Body of pancreas (tissue), 4 donors: Measurements from ENCODE around the gene ARHGAP22.

Source experiments
- POLR2A ChIP-seq, 3 donors: fragments of 450-650 bp; IDR thresholded peaks; one replicate each; pipeline ENCODE4 v1.6.1; 2016; ENCODE audit warnings: antibody characterized with exemption in 3 of 3, mild to moderate bottlenecking in 2 of 3
- TF ChIP-seq, protein P1 (sequence below), 7 experiments: fragments of 450-650 bp in 4 of 7; fragments of 200-600 bp in 3 of 7; sonication (generic) in 3 of 7; IDR thresholded peaks; one replicate each; pipeline ENCODE4 v1.5.1; 2016 to 2019; ENCODE audit warnings: antibody characterized with exemption in 7 of 7

DNA sequence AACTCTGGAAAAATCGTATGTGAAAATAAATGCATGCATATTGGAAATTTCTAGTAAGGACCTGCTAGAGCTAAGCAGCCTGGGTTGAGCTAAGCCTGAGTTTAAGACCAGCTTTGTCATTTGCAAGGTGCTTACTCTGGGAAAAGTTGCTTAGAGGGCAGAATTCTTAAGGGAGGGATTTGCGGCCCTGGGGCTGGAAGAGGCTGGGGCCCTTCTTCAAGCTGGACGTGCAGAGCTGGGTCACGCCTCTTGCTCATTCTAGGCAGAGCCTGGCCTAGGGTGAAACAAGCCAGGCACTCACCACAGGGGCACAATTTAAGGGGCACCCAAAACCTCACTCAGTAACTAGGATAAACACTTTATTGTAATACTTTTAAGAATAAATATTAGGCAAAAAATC lies 137.2 kb downstream of the ARHGAP22 start:
- TF ChIP-seq, protein P1, sequence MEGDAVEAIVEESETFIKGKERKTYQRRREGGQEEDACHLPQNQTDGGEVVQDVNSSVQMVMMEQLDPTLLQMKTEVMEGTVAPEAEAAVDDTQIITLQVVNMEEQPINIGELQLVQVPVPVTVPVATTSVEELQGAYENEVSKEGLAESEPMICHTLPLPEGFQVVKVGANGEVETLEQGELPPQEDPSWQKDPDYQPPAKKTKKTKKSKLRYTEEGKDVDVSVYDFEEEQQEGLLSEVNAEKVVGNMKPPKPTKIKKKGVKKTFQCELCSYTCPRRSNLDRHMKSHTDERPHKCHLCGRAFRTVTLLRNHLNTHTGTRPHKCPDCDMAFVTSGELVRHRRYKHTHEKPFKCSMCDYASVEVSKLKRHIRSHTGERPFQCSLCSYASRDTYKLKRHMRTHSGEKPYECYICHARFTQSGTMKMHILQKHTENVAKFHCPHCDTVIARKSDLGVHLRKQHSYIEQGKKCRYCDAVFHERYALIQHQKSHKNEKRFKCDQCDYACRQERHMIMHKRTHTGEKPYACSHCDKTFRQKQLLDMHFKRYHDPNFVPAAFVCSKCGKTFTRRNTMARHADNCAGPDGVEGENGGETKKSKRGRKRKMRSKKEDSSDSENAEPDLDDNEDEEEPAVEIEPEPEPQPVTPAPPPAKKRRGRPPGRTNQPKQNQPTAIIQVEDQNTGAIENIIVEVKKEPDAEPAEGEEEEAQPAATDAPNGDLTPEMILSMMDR (IDR thresholded peaks at IDR 0.05), result no peak
- no peak for TF ChIP-seq POLR2A (IDR thresholded peaks at IDR 0.05)
